GM19397 (cell line): ENCODE data around the gene VPS18.

Experiments
- ATAC-seq: cut with Tn5 transposase; IDR thresholded peaks from one replicate; pipeline ENCODE4 v1.9.1; 2021; ENCODE audit warnings: mild to moderate bottlenecking, moderate library complexity; ENCODE audit not compliant: unreplicated experiment

VPS18 gene

DNA sequence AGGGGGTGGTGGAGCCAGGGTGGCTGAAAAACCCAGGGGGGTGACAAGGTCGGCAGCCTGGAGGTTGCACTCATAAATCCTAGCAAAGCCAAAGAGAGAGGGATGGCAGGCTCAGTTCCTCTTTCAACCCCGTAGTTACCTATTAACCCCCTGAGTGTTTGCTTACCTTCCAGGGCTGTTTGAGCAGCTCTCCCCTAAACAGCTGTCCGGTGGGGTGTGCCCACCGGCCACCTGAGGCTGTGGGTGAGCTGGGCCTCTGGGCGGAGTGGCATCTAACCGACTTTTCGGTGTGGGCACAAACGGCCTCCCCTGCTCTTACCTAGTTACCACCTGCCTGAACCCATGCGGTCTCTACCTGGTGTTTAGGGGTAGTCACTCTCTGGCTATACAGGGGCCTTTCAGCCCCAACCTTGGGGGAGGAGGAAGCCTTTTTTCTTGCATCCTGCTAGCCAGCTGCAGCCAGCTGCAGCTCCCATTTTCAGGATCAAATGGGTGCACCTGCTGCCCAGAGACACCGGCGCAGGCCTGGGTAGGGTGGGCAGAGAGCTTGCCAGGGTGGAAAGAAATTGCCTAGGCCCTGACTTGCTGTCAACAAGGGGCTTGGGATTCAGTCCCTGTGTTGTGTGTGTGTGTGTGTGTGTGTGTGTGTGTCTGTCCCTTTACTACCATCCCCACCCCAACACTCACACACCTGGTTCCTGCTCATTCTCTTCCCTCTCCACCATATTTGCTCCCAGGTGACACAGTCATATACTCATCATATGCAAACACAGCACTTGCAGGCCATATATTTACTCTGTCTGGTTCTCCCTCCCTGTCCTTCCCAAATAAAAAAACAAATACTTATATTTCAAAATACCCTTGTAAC, 38.6 kb downstream of the VPS18 start:
- ATAC-seq: no peak

DNA sequence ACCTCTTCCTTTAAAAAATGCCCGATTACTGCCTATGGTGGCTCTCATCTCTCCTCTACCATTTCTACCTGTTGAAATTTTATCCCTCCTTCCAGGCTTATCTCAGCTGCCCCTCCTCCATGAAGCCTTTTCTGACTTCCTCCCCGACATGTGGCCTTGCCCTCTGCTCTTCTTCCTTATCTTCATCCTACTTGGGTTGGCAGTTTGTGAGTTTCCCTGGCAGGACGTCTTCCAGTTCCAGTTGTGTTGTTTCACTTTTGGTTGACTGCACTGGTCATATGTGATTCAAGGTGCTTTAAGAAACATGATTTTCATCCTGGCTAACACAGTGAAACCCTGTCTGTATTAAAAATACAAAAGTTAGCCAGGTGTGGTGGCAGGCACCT, 39.3 kb downstream of the VPS18 start:
- ATAC-seq: no peak

DNA sequence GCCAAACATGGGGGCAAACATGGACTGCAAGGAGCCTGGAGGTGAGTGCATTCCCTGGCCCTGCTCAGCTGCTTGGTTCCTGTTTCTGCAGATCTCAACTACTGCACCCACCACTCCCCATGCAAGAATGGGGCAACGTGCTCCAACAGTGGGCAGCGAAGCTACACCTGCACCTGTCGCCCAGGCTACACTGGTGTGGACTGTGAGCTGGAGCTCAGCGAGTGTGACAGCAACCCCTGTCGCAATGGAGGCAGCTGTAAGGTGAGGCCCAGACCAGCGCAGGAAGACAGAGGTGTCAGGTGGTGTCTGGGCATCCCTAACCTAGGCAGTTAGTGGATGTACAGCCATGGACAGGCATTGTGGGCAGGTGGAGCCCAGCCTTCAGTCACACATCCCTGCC, 40.2 kb downstream of the VPS18 start:
- ATAC-seq: no peak

DNA sequence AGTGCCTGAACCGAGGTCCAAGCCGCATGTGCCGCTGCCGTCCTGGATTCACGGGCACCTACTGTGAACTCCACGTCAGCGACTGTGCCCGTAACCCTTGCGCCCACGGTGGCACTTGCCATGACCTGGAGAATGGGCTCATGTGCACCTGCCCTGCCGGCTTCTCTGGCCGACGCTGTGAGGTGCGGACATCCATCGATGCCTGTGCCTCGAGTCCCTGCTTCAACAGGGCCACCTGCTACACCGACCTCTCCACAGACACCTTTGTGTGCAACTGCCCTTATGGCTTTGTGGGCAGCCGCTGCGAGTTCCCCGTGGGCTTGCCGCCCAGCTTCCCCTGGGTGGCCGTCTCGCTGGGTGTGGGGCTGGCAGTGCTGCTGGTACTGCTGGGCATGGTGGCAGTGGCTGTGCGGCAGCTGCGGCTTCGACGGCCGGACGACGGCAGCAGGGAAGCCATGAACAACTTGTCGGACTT, 42.0 kb downstream of the VPS18 start:
- ATAC-seq: no peak

DNA sequence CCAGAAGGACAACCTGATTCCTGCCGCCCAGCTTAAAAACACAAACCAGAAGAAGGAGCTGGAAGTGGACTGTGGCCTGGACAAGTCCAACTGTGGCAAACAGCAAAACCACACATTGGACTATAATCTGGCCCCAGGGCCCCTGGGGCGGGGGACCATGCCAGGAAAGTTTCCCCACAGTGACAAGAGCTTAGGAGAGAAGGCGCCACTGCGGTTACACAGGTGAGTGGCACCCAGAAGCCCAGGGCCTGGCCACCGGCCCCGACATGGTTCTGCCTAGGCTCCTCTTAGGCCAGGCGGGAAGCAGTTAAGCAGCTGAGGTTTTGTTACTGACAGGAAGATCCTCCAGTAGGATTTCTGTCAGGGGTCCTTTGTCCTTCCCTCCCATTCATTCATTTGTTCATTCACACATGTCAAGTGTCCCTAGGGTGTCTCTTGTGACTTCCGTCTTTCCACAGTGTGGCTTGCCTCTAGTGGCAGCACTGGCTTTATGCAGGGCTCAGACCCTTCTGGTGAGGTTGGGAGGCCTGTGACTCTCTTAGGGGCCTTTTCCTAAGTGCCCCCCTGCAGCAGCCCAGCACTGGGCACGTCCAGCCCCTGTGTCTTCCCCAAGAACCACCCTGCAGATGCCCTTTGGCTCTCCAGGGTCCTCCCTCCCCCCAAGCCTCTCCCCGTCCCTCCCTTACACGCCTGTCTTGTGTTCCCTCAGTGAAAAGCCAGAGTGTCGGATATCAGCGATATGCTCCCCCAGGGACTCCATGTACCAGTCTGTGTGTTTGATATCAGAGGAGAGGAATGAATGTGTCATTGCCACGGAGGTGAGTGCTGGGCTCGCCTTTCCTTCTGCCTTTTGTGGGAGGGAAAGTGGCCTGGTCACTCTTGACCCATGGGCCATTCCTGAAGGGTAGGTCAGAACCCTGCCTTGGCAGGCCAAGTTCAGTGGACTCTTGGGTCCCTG, 42.7 kb downstream of the VPS18 start:
- no peak for ATAC-seq

DNA sequence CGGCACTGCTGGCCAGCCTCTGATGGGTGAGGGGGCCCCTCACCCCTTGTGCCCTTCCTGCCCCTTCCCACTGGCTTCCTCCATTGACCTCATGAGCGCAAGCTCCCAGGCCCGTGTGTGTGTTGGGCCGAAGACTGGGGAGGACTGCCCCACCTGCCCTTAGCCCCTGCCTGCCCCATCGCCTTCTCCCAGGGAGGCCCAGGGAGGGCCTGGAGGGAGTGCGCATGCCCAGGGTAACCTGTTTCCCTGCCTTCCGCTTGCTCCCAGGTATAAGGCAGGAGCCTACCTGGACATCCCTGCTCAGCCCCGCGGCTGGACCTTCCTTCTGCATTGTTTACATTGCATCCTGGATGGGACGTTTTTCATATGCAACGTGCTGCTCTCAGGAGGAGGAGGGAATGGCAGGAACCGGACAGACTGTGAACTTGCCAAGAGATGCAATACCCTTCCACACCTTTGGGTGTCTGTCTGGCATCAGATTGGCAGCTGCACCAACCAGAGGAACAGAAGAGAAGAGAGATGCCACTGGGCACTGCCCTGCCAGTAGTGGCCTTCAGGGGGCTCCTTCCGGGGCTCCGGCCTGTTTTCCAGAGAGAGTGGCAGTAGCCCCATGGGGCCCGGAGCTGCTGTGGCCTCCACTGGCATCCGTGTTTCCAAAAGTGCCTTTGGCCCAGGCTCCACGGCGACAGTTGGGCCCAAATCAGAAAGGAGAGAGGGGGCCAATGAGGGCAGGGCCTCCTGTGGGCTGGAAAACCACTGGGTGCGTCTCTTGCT, 43.7 kb downstream of the VPS18 start:
- no peak for ATAC-seq

DNA sequence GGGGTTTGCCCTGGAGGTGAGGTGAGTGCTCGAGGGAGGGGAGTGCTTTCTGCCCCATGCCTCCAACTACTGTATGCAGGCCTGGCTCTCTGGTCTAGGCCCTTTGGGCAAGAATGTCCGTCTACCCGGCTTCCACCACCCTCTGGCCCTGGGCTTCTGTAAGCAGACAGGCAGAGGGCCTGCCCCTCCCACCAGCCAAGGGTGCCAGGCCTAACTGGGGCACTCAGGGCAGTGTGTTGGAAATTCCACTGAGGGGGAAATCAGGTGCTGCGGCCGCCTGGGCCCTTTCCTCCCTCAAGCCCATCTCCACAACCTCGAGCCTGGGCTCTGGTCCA, 44.3 kb downstream of the VPS18 start:
- ATAC-seq: no peak

DNA sequence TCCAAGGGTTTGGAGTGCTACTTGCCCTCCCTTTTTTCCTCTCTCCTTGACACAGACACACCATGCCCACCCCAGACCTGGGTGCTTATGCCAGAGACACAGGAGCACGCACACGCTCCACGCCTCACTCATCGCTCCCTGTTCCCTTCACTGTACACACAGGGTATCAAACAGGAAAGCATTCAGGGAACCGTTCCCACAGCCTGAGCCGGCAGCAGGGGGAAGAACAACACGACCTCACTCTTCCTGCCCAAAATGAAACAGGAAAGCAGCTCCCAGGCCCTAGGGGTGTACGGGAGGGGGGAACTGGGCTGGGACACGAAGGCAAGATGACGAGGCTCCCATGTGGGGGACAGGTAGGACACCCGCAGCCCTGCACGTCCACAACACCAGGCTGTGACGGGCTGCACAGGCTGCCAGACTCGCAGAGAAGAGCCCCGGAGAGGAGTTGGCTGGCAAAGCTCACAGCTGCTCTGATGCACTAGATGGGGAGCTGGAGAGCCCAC, 46.1 kb downstream of the VPS18 start:
- ATAC-seq: no peak

DNA sequence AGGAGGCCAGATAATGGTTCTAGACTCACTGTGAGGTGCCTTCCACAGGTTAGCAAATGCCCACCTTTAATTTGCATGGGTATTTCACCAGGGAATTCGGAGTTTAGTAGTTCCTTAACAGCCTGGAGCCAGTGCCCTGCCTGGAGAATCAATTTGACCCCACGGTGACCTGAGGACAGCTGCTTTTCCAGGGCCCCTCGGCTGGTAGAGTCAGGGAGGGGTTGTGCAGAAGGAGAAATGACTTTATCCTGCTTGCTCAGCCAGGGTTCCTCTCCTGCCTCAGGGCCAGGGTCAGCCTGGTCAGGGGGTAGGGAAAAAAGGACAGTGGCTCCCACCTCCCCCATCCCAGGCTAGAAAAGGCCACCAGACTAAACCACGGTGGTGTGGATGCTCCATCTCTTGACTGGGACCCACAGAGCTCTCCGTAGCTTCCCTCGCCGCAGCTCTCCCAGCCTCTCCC, 46.8 kb downstream of the VPS18 start:
- no peak for ATAC-seq

DNA sequence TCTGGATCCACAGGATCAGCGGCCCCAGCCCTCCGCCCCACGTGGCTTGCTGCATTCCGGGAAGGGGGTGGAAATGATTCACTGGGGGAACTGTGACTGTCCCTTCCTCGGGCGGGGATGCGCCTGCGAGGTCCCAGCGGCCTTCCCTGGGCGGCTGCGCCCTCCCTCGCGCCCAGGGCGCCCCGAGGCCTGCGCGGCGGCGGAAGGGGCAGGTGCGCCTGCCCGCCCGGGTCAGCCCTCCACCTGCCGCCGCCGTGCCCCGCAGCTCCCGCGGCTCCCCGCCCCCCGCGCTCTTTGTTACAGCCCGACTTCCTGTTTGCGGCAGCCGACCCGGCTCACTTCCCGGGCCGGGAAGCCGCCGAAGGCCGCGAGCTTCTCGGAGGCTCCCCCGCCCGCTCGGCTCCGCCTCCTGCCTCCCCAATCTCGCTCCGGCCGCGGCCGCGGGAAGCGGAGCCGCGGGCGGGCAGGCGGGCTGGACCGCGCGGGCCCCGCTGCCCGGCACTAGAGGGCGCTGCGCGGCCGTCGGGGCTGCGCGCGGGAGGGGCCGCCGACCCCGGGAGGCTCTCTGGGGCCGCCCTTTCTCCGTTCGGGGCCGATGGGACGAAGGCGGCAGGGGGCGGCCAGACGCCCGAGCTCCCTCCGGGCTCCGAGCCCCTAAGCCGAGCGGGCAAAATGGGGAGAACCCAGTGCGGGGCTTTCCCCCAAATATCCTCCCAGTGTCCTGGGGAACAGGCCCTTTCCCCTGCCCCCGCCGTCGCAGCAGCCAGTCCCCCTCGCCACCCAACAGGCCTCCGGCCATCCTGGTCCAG, 47.5 kb downstream of the VPS18 start:
- peak; percentile 71 for ATAC-seq

DNA sequence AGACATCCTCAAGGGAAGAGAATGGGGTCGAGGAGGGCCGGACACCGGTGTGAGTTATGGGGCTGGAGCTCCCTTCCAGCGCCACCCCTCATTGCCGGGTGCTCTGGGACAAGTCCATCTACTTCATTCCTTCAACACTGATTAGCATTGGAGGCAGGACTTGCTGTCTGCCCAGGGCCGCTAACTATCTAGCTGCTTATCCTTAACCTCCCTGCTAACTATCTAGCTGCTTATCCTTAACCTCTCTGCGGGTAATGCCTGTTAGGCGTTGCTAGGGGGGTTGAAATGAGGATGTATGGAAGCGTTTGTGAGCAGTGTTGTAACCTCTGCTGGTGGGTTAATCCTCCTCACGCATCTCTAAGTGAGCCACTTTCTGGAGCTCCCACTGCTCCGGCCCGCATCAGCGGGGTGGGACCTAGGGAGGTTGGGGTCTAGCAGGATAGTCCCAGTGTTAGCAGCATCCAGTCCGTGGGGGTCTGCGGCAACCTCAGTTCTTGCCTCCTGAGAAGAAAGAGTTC, 48.1 kb downstream of the VPS18 start:
- ATAC-seq: no peak

DNA sequence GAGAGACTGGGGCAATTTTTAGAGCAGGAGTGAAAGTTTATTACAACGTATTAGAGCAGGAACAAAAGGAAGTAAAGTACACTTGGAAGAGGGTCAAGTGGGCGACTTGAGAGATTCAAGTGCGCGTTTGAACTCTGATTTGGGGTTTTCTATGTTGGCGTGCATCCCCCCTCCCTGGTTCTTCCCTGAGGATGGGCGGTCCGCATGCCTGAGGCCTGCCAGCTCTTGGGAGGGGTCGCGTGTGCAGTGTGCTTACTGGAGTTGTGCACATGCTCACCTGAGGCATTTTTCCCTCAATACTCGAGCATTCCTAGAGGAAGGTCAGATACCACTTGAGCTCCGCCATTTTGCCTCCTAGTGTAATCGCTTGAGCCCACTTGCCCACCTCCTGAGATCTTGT, 48.6 kb downstream of the VPS18 start:
- no peak for ATAC-seq

DNA sequence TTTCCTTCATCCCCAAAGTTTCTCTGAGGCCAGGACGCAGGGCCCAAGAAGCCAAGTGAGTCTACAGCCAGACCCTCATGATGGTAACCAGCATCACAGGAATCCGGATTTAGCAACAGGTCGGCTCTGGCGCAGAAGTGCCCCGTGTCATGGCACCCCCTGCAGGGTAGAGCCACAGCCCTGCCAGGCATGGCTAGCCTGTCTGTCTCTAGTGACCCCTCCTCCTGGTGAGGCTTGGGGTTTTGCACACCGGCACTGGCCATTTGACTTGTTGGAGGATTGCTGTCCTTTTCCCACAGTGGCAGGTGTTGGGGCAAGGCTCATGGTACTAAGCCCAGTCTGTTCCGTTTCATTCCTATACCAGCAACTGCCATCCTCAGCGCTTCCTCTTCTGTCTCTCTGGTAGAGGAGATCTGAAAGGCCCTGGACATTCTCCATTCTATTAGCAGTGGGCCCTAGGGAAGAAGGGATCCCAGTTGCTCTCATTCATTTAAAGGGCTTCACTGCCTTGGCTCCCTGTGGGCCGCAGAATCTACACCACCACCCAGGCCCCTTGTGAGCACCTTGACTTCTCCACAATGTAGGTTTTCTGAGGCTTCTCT, 49.6 kb downstream of the VPS18 start:
- ATAC-seq: no peak

DNA sequence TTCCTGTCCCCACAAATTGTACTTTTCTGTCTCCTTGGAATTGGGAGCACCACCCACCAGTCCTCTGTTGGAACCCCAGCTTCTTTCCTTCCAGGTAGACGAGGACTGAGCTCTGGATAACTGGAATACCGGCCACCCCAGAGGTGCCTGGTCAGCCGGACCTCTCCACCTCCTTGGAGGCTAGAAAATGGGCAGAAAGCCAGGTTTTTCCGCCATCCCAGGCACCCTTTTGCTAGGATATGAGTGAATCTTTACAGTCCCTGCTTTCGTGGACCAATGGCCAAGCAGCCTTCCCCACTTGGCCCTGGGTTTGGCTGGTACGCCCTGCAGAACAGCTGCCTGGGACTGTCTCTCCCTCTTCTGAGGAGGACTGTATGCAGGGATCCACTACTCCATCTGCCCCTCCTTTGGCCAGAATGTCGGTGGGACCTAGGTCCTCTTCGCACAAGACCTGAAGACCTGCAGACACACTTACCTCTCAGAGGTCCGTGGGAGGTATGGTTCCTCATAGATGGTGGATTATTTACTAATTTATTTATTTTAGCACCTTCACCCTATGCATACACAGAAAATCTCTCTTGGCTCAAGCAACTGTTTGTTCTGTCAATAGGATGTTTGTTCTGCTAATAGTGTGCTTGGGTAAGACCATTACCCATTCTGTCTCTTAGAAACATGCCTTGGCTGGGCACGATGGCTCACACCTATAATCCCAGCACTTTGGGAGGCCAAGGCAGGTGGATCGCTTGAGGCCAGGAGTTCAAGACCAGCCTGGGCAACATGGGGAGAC, 50.5 kb downstream of the VPS18 start:
- ATAC-seq: no peak

DNA sequence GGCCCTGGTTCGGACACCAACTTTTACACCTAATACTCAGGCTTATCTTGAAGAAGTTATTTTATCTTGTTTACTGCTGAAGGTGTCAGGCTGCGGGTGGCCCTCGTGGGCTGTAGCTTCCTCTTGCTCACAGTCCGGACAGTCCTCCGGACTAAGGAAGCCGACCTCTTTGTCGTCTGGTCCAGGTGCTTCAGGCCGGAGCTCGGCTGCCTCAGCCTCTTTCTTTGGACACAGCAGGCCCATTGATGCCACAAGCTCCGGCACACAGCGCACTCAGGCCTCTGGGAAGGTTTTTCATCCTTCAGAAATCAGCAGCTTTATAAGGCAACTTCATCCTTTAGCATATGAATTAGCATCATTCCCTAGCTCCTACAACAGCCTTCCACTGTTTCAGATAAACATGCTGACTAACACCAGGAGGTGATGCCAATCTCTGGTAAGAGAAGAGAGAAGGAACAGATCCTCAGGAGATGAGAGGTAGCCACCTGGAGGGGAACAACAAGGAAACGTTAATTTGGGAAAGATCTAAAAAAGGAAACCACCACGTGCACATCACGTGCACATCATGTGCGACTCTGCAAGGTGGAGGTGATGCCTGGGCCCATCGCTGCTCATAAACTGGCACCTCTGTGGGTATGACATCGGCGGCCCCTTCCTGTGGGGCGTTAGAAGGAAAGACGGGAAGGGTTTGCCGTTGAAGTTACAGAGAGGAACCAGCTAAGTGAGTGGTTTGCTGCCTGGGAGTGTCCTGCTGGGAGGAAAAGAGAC, 54.6 kb downstream of the VPS18 start:
- ATAC-seq: no peak

DNA sequence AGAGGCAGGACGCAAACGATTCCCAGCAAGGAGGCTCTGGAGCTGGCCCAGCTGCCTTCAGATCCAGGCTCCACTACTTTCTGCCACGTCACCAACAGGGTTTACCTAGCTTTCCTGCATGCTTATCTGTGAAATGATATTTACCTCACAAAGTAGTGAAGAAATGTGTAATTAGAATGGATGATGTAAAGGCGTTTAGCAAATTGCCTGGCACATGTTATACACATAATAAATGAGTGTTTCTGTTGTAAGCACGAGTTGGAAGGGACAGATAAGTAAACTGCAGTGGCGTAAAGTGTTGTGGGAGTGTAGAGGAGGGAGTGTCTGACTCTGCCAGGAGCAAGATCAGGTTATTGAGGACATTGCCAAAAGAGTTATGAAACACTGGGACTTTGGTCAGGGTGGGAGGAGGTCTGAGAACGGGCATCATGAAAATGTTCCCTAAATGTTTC, 55.5 kb downstream of the VPS18 start:
- no peak for ATAC-seq

DNA sequence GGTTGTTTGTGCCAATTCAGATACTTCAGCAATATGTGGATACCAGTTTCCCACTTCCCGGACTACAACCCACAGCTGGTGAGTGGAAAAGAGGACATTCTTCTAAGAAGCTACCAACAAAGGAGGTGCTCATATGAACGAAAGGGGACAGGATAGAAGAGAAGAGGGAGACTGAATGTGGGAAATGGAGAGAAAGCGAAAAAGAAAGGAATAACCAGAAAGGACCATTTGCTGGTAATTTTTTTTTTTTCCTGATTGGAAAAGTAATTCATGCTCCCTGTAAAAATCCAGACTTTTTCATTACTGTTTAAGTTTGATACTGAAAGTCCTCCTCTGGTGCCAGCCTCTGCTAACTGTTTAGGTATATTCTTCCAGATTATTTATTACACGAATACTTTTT, 57.5 kb downstream of the VPS18 start:
- no peak for ATAC-seq
